H1 (cell line): ENCODE data around the gene ARL6IP6. TPM values are rescaled to one million over a fixed set of nuclear protein-coding genes. Genes with fewer than 3 reads are reported as not detected.

Experiments used
- RXRA ChIP-seq: IDR thresholded peaks from 2 replicates; pipeline ENCODE4 v1.6.1; 2011; ENCODE audit warnings: low read depth, mild to moderate bottlenecking, low read length, moderate library complexity; ENCODE audit not compliant: insufficient read depth
- TEAD4 ChIP-seq: IDR thresholded peaks from 2 replicates; pipeline ENCODE4 v1.6.1; 2012; ENCODE audit warnings: low read depth, low read length, inconsistent platforms, mixed read lengths
- polyA plus RNA-seq, 7 experiments: library from polyadenylated mRNA; depleted of rRNA in 3 of 7; stranded (reverse) in 5 of 7; unstranded in 2 of 7; fragments of >200 nt in 5 of 7; fragments of 200-250 nt in 2 of 7; gene quantifications; 1 replicate in 5 of 7; 2 replicates in 1 of 7; 4 replicates in 1 of 7; pipeline versions ENCODE4 v1.2.1 to v1.2.3, GENCODE V29; 2011 to 2013; ENCODE audit warnings: missing spikeins in 2 of 7, mixed read lengths in 2 of 7
- total RNA-seq: library from RNA; stranded (reverse); fragmentation: NEBNext Ultra II Directional; extraction: Animal tissue kit (Norgen Biotek cat#: 25700); gene quantifications from 2 replicates; pipeline ENCODE4 v1.2.1, GENCODE V29; 2021

ARL6IP6 gene
- total and polyA plus RNA-seq, 2 of the 8 experiments (the other 6 are each of a cell fraction or from before 2014, with no cell fraction given) = 47.3 to 92.9 TPM

DNA sequence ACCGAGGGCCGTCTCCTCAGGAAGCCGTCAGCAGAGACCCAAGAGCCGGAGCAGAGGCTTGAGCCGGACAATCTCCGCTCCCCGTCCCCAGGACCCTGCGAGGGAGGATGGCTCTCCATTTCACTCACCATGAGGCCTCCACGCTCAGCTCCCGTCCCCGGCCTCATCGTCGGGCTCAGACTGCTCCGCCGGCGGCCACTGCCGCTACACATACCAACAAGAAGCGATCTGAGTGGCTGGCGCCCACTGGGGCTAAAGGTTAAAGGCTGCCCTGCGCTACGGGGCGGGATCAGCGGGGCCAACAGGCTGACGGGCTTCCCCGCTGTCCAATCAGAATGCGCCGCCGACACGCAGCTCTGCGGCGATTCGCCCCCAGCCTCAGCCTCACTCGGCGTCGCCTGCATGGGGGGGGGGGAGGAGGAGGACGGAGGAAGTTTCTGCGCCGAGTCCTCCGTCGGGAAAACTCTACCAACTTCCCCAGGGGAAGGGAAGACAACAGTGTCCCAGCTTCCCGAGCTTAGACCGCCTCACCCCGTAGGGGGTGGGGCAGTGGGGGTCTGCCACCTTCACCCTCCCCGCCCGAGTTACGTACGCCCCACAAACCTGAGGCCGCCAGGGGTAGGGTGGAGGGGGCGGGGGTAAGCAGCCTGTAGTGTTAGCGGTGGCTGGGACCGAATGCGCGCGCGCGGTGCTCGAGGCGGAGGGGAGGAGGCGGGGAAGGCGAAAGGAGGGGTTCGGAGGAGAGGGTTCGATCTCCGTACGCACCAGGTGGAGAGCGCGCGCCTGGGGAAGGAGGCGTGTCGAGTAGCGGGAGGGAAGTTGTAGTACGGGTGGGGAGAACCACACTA, 968 bp upstream of the ARL6IP6 start, which contains the start of gene PRPF40A (continued):
- 0 out of 2 replicates have a peak, but pooled peaks have one; percentile 11 for TF ChIP-seq TEAD4
- no peak for TF ChIP-seq RXRA
